ENCODE data around the gene ZNF133. TPM values are rescaled to one million over a fixed set of nuclear protein-coding genes. Genes with fewer than 3 reads are reported as not detected.
A peak's percentile ranks its signal among the peaks of the same experiment; 100 is the strongest.

Gene ZNF133
- total RNA-seq, 1 donor from 2014 or later: 11.1 TPM

DNA sequence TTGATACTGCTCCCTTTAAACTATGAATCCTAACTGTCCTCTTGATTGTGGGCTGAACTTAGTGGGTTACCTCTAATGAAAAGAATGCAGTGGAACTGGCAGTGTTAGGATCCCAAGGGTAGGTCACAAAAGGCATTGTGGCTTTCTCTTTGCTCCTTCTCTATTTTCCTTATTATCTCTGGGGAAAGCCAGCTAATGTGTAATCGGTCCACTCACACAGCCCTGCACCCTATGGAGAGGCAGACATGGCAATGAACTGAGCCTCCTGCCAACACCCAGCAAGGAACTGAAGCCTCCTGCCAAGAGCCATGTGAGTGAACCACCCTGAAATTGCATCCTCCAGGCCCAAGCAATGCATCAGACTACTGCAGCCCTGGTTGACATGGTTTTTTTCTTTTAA is 24.6 kb upstream of the ZNF133 start:
- Histone ChIP-seq H3K27ac (no peak overlapping the region), H3K36me3 (no peaks in the 10 kb centered on the region), H3K4me1 (no peaks in the 10 kb centered on the region), H3K9me3 (no peaks in the 10 kb centered on the region), H3K4me3 (no peak overlapping the region), H3K27me3 (no peaks in the 10 kb centered on the region)
- ATAC-seq (peak; percentile 66), DNase-seq (no peak)
- TF ChIP-seq, protein P1, sequence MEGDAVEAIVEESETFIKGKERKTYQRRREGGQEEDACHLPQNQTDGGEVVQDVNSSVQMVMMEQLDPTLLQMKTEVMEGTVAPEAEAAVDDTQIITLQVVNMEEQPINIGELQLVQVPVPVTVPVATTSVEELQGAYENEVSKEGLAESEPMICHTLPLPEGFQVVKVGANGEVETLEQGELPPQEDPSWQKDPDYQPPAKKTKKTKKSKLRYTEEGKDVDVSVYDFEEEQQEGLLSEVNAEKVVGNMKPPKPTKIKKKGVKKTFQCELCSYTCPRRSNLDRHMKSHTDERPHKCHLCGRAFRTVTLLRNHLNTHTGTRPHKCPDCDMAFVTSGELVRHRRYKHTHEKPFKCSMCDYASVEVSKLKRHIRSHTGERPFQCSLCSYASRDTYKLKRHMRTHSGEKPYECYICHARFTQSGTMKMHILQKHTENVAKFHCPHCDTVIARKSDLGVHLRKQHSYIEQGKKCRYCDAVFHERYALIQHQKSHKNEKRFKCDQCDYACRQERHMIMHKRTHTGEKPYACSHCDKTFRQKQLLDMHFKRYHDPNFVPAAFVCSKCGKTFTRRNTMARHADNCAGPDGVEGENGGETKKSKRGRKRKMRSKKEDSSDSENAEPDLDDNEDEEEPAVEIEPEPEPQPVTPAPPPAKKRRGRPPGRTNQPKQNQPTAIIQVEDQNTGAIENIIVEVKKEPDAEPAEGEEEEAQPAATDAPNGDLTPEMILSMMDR (IDR thresholded peaks at IDR 0.05): no peak
- intact Hi-C loops (cut with DNase I): no loop called here

DNA sequence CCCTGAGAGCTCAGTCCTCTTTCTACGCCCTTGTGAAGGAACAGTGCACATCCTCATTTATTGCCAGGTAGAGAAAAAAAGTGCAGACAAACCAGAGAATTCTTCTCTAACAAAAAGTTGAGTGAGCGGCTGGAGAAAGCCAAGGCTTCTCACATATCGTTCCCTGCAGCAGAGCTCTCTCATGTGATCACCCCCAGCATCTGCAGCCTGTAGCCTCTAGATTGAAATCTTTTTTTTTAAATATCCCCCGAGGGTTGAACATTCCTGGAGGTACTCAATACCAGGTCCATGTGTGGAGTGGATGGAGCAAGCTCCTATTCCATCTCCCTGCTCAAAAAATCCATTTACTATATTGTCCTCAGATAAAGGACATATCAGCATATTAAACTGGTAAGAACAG is 22.9 kb upstream of the ZNF133 start:
- no peaks in the 10 kb centered on the region for H3K27me3 ChIP-seq
- H3K36me3 ChIP-seq: no peaks in the 10 kb centered on the region
- H3K9me3 ChIP-seq: no peaks in the 10 kb centered on the region
- ATAC-seq (no peak), DNase-seq (no peak)
- TF ChIP-seq, protein P1 (IDR thresholded peaks at IDR 0.05): no peak
- no peaks in the 10 kb centered on the region for H3K4me1 ChIP-seq
- intact Hi-C loops (cut with DNase I): no loop called here
- no peak overlapping the region for H3K4me3 ChIP-seq
- H3K27ac ChIP-seq: no peak overlapping the region

DNA sequence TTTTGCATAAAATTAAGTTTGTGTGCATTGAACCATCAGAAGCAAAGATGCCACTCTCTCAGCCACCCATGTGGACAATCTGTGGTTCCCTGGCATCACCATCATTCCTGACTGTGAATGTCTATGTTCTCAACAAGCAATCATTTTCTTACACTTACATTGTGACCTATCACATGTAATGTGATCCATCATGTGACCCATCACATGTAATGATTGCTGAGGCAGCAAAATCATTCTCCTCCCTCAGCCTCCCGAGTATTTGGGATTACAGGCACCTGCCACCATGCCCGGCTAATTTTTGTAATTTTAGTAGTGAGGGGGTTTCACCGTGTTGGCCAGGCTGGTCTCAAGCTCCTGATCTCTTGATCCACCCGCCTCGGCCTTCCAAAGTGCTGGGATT is 22.0 kb upstream of the ZNF133 start:
- no peaks in the 10 kb centered on the region for H3K36me3 ChIP-seq
- H3K27ac ChIP-seq: no peak overlapping the region
- H3K4me1 ChIP-seq: no peaks in the 10 kb centered on the region
- intact Hi-C loops (cut with DNase I): no loop called here
- TF ChIP-seq, protein P1 (IDR thresholded peaks at IDR 0.05): no peak
- ATAC-seq (no peak), DNase-seq (no peak)
- no peaks in the 10 kb centered on the region for H3K9me3 ChIP-seq
- no peak overlapping the region for H3K4me3 ChIP-seq
- no peaks in the 10 kb centered on the region for H3K27me3 ChIP-seq

DNA sequence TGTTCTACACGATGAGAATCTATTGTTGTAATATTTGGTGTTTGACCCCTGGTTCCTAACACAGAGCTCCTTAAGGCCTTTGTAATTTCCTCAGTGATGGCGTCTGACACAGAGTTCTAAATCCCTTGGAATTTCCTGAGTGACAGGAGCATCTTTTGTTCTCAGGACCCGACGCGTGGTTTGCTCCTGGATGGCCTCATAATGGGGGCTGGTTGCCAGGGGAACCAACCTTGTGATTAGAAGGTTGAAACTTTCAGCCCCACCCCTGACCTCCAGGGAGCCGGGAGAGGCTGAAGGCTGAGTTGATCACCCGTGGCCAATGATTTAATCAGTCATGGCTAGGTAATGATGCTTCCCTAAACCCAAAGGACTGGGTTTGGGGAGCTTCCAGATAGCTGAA is 20.5 kb upstream of the ZNF133 start:
- Histone ChIP-seq H3K9me3 (no peaks in the 10 kb centered on the region), H3K27me3 (no peaks in the 10 kb centered on the region), H3K4me3 (no peak overlapping the region), H3K27ac (no peak overlapping the region), H3K36me3 (no peaks in the 10 kb centered on the region), H3K4me1 (no peaks in the 10 kb centered on the region)
- ATAC-seq: no peak
- TF ChIP-seq, protein P1 (IDR thresholded peaks at IDR 0.05): no peak
- DNase-seq: no peak
- intact Hi-C loops (cut with DNase I): no loop called here

DNA sequence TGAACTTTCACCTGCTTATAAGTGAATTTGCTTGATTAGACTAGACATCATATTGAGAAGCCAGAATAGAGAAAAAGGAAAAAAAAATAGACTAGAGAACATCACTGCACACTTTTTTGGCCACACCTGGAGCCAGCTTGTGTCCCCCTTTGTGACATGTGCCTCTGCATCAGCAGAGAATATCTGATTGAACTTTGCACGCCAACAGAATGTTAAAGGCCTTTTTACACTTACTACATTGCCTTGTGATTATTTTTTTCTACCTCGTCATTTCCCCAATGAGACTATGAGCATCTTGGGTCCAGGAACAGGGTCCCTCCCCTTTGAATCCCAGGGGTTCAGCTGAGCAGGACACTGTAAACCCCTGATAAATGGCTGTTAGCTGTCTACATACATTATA is 17.2 kb upstream of the ZNF133 start:
- H3K9me3 ChIP-seq: no peaks in the 10 kb centered on the region
- no peaks in the 10 kb centered on the region for H3K4me1 ChIP-seq
- no peaks in the 10 kb centered on the region for H3K36me3 ChIP-seq
- H3K27ac ChIP-seq: no peak overlapping the region
- intact Hi-C loops (cut with DNase I): no loop called here
- H3K4me3 ChIP-seq: no peak overlapping the region
- DNase-seq (no peak), ATAC-seq (no peak)
- TF ChIP-seq, protein P1 (IDR thresholded peaks at IDR 0.05): no peak
- no peaks in the 10 kb centered on the region for H3K27me3 ChIP-seq

DNA sequence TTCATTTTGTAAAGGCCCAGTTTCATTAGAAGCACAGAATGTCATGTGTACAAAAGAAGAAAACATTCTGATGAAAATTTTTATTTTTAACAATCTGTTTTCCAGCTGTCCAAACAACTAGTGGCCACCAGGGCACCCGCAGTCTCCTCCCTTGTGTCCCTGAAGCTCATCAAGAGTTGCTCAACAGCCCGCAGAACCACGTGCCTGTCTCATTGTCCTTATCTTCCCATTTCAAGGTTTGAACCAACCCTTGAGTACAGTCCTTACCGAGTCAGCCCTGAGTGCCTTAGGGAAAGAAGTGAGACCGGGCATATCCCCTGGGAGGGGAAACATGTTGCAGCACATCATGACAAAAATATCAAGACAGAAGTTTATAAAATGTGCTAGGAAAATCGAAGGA is 15.9 kb upstream of the ZNF133 start:
- no peaks in the 10 kb centered on the region for H3K4me1 ChIP-seq
- no peaks in the 10 kb centered on the region for H3K9me3 ChIP-seq
- ATAC-seq (peak; percentile 30), DNase-seq (no peak)
- H3K27ac ChIP-seq: no peak overlapping the region
- H3K36me3 ChIP-seq: no peaks in the 10 kb centered on the region
- no peak overlapping the region for H3K4me3 ChIP-seq
- H3K27me3 ChIP-seq: no peaks in the 10 kb centered on the region
- TF ChIP-seq, protein P1 (IDR thresholded peaks at IDR 0.05): no peak
- intact Hi-C loops (cut with DNase I): no loop called here
